HG03520 (cell line): ENCODE results near the gene ORC6.
A peak's percentile ranks its signal among the peaks of the same experiment; 100 is the strongest.

Source experiments
- ATAC-seq: cut with Tn5 transposase; IDR thresholded peaks from one replicate; pipeline ENCODE4 v1.9.1; 2021; ENCODE audit warnings: mild to moderate bottlenecking, moderate library complexity; ENCODE audit not compliant: unreplicated experiment

ORC6 gene

DNA sequence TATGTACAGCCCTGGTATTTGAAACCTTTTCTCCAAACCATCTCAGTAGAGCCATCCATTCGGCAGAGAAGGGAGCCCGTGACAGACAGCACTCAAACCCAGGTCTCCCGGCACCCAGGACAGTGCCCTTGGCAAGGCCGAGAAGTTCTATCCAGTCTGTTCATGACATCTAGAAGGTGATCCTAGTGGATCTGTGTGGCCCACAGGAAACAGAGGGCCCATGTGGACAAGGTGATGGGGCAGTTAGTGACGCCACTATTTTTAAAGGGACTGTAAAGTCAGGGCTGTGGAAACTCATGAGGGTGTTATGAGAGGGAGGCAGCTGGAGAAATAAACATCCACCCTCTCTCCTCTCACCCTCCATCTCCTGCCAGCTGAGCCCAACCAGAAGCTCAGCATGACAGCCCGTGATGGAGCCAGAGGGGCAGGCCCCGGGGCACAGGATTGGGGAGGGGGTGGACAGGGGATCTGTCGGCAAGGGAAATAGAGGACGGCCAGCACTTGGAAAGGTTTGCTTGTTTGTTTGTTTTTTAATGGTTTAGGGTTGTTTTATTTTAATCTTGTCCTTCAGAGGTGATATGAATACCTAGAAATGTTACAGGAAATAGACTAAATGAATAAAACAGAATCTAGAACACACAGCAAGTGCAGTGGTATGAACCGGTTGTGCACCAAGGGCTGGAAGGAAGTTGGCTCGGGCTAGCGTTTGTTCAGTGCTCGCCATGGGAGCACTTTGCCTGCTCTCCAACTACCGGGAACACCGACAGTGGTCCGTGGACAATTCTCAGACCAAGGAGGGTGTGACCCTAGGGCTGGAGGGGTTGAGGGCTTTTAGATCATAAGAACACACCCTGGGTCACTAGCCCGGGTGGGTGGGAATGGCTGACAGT, 41.6 kb downstream of the ORC6 start:
- no peak for ATAC-seq

DNA sequence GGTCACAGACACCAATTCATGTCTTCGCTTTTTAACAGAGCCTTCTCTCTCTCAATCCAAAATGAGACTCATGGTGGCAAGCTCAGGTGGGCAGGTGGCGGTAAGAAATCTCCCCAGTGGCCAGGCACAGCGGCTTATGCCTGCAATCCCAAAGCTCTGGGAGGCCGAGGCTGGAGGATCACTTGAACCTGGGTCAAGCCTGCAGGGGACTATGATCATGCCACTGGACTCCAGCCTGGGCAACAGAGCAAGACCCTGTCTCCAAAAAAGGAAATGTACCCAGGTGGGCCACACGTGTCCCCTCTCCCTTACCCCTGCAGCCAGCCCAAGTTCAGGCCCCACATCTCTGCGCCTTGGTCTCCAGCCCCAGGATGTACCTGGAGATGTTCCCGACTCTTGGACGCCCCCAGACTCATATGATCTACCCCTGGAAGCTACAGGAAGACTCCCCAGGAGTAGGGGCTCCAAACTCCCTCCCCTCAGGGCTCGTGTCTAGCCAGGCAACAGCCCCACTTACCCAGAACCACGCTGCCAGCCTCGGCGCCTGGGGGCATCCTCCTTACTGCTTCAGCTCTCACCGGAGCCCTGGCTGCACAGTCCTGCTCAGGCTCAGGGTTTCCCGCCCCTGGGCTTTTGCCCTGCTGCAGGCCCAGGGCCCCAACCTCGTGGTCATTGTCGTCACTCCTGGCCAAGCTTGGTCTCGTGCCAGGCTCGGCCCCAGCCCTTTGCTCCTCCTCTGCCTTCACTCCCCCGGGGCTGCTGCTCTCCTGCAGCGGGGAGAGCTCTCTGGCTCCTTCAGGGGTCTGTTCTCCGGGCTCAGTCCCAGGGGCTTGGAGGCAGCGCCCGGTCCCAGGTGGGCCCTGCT, 42.5 kb downstream of the ORC6 start:
- ATAC-seq, result no peak

DNA sequence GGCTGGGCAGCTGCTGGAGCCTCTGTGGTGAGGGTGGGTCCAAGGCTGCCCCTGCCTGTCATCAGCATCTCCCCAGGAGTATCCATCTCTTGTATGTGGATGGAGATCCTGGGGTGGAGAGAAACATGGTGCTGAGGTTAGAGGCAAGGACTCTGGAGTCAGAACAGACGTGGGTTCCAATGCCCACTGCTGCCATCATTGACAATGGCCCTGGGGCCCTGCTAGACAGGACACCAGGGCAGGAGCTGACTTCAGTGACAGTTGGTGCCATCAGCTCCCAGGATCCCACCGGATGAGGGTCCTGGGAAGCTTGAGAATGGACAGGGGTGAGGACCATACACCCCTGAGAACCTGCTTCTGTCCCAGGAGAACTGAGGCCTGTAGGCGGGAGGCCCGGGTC, 43.1 kb downstream of the ORC6 start:
- no peak for ATAC-seq

DNA sequence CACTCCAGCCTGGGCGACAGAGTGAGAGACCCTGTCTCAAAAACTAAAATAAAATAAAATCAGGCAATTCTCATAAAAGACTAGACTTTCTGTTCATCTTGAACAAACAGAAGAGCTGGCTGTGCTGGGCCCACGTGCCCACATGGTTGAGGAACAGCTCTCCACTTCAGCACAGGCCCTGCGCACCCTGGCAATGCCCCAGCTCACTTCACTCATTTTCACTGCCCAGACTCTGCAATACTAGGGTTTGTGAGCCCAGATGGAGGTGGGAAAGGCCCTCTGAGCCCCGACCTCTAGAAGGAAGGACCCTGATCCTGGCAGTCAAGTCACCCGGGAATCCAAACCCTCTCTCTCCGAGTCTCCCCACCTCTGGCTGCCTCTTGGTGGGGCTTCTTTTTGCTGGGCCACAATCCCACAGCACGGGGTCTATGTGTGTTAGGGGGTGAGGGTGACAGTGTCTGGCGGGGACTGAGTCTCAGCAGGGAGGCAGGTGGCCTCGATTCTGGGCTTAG, 43.9 kb downstream of the ORC6 start:
- no peak for ATAC-seq

DNA sequence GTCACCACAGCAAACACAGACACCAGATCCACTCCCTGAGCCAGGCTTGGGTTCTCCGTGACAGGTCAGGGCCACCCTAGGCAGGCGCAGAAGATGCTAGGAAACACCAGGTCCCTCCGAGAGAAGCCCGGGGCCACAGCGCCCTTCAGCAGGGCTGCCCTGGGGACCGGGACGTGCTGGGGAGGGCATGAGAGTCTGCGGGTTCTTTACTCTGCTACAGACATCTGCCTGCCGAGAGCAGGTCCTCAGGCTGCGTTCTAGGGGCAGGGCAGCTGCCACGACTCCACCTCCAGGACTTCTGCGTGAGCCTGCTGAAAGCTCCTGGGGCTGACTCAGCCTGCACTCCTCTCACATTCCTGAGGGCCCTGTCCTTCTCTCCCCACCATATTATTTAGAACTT, 47.2 kb downstream of the ORC6 start:
- ATAC-seq, result no peak

DNA sequence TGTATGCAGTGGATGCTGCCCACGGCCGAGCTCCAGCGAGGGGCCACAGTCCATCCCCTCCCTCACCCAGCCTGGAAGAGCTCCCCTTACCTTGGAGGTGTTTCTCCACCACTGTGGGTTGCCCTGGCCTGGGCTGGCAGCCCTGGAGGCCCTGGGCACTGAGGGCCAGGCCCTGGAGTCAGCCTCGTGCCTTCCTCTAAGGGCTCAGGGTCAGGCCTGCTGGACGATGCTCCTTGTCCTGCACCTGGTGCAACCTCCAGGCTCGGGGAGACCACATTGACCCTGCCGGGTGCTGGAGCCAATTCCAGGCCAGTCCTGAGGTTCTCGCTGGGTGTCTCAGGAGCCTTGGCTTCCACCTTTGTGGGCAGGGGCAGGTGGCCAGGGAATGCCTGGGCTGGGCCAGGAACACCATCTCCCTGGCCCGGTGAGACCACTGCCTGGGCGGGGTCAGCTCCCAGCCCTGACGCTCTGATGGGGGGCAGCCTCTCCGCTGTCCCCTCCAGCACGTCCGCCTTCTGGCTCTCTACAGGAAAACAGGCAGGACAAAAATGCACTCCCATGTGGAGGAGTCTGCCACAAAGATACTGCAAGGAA, 48.3 kb downstream of the ORC6 start:
- no peak for ATAC-seq

DNA sequence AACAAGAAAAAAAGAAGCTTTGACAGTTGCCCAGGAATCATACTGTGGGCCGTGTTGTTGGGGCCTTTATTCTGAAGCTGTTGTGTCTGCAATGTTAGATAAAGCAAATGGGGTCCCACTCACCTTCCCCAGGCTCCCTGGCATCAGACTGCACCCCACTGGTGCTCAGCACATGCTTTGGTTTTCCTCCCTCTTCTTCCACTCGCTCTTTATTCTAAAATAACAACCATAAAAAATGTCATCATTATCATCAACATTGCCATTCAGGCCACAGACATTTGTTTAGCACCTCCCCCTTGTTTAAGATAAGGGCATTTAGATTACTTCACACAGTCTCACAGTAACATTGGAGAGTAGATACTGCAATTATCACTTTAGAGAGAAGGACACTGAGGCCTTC, 50.5 kb downstream of the ORC6 start:
- no peak for ATAC-seq

DNA sequence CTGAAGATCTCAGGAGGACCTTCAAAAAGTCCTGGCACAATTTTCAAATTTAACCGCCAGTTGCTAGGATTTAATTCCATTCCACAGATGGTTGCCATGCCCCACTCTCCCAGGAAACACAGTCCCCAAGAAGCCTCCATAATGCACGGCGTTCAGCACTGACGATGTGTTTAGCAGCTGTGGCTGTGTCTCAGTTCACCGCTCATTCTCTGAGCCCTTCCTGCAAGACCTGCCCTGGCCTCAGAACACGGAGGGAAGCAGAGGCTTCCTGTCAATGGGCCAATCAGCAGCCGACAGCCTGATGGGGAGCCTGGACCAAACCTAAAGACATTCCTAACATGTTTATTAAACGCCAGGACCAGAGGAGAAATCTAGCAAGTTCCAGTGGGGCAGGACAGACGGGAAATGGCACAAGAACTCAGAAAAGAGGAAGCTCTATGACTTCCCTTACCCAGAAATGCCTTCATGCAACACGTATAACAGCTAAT, 53.8 kb downstream of the ORC6 start:
- ATAC-seq, result peak; percentile 46

DNA sequence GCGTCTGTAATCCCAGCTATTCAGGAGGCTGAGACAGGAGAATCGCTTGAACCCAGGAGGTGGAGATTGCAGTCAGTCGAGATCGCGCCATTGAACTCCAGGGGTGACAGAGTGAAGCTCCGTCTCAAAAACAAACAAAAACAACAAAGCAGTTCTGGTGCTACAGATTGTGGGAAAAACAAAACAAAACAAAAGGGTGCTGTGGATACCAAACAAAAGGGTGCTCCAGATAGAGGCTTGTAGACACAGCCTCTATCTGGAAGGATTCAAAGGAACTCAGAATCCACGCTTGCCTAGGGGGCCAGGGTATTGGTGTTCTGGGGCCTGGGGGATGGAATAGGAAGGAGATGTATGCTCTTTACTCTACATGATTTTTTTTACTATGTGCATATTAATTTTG, 56.2 kb downstream of the ORC6 start:
- no peak for ATAC-seq

DNA sequence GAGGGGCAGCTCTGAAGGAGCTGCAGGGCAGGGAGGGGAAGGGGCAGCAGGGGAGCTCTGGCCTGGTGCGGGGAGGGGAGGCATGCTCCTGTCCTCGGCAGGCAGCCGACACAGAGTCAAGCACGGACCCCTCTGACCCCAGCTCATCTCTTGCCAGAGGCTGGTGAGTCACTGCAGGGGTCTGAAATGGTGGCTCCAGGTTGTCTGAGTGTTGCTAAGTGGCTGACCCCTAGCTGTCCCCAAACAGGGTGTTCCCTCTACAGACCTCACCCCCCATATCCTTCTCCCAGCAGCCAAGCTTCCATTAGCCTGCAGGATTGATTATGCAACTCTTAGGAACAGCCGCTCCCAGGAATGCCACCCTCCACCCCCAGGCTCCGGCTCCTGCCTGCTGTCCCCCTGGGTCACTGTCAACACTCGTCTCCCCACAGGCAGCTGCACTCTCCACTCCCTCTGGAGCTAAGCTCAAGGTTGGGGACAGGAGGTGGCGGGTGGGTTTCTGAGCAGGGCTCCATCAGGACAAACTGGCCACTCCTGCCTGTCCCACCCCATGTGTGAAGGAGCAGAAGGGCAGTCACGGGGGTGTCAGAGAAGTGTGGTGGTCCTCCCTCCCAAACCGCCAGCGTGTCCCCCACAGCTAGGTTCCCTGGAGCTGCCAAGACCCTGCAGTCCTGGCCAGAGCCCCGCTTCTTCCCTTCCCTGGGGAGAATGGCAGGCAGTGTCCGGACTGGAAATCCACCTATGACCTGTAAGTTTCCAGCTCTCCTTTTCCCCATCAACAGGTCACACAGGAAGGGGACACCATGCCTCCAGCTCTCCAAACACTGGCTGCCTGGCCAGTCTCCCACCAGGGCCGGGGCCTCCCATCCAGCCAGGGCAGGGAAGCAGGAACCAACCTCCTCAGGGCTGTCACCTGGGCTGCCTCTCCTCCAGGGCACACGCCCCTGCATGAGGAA, 57.6 kb downstream of the ORC6 start:
- no peak for ATAC-seq
